Measurements from ENCODE around the gene CACNA2D1. TPM values are rescaled to one million over a fixed set of nuclear protein-coding genes. Genes with fewer than 3 reads are reported as not detected.

The CACNA2D1 gene
- total and polyA plus RNA-seq, 9 of the 15 experiments (the other 6 are each of a cell fraction or from before 2014, with no cell fraction given) = 0.49 TPM; not detected in 8

DNA sequence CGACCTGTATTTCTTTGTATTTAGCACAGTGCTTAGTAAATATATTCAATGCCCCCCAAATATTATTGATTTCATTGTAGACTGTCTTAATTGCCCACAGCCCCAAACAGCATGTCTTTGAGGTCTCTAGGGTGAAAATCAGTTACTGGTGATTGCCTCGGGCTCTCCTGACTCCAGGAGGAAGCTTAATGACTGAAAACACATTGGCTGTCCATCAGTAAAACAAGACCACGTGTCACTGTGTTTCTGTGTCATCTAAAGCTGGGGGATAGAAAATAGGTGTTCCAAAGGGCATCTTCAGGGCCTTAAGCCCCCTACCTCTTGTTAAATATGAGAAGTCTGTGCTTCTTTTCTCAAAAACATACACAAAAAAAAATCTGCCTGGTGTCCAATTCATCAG, 67.9 kb downstream of the CACNA2D1 start:
- H3K9me3 ChIP-seq (replicated peaks; ENCODE audit: control insufficient read depth, insufficient read depth, low read depth, low read length) = no peaks in the 10 kb centered on the region; the same call in 1 of the 2 replicates
- no peak overlapping the region for H2AFZ ChIP-seq (ENCODE audit: low read depth, low read length)
- no peaks in the 10 kb centered on the region for H4K20me1 ChIP-seq (replicated peaks; ENCODE audit: control insufficient read depth, insufficient read depth, low read length)
- intact Hi-C loops (cut with micrococcal nuclease) (no loop called here), in situ Hi-C loops (cut with MboI) (no loop called here)
- H3K9me1 ChIP-seq (ENCODE audit: control insufficient read depth, insufficient read depth, low read length) = no peaks in the 10 kb centered on the region
- ChIA-PET CTCF (ENCODE audit: low intra/inter-chr PET ratio) (no interaction called here), POLR2A (no interaction called here)
- no peak overlapping the region for H3K27ac ChIP-seq (ENCODE audit: extremely low read depth, low read depth, low read length)
- H3K4me3 ChIP-seq = no peak overlapping the region
- no peaks in the 10 kb centered on the region for H3K36me3 ChIP-seq (ENCODE audit: control insufficient read depth, insufficient read depth, low read length)
- no peak overlapping the region for H3K9ac ChIP-seq (ENCODE audit: insufficient read depth in 1 of 2, low read depth in 2 of 2, low read length in 2 of 2)
- 0% methylated on average over 3 of the region's 3 CpGs for WGBS (ENCODE audit: insufficient coverage, low coverage, missing lambda C conversion rate)
- TF ChIP-seq GTF2E2 (tag; IDR thresholded peaks at IDR 0.05) (no peak), CGGBP1 (CRISPR knock-in tag; IDR thresholded peaks at IDR 0.05) (no peak), STAT5A (IDR thresholded peaks at IDR 0.05; ENCODE audit: borderline replicate concordance, low read length) (no peak)
- no peak for ATAC-seq
- DNase-seq (ENCODE audit: extremely low read depth in 1 of 4, low spot score in 3 of 4) = no peak
- FAIRE-seq = no peak
- H3K79me2 ChIP-seq (ENCODE audit: control insufficient read depth, insufficient read depth, low read length) = no peaks in the 10 kb centered on the region
- no peaks in the 10 kb centered on the region for H3K27me3 ChIP-seq (ENCODE audit: control insufficient read depth in 2 of 2, insufficient read depth in 2 of 2, low read length in 2 of 2)
- H3K4me1 ChIP-seq (replicated peaks in 1 of 2; ENCODE audit: control insufficient read depth in 2 of 2, insufficient read depth in 2 of 2, low read length in 2 of 2) = no peaks in the 10 kb centered on the region
- no TSS peak for BruUV-seq (replicated peaks)
- H3K4me2 ChIP-seq (ENCODE audit: insufficient read depth, low read length) = no peak overlapping the region

GRCh38 chr7:82375129-82375528, 68.4 kb downstream of the CACNA2D1 start:
- intact Hi-C loops (cut with micrococcal nuclease) = no loop called here

More at GRCh38 chr7:82375129-82375528, 68.4 kb downstream of the CACNA2D1 start:
- TF ChIP-seq SNRNP70 (optimal IDR thresholded peaks at IDR 0.05; ENCODE audit: low read depth, low read length) (no peak), NEUROD1 (IDR thresholded peaks at IDR 0.05; ENCODE audit: borderline replicate concordance, low read depth, low read length, partially characterized antibody) (no peak), MYC (IDR thresholded peaks at IDR 0.05; ENCODE audit: low read depth, low read length) (no peak), MYC (CRISPR knock-in tag; IDR thresholded peaks at IDR 0.05; ENCODE audit: borderline replicate concordance, low read depth) (no peak), CHD2 (IDR thresholded peaks at IDR 0.05; ENCODE audit: low read depth, low read length) (no peak)
- TF ChIP-seq, protein P1, sequence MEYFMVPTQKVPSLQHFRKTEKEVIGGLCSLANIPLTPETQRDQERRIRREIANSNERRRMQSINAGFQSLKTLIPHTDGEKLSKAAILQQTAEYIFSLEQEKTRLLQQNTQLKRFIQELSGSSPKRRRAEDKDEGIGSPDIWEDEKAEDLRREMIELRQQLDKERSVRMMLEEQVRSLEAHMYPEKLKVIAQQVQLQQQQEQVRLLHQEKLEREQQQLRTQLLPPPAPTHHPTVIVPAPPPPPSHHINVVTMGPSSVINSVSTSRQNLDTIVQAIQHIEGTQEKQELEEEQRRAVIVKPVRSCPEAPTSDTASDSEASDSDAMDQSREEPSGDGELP (CRISPR knock-in tag; IDR thresholded peaks at IDR 0.05; ENCODE audit: borderline replicate concordance) = no peak
- Histone ChIP-seq H3K36me3 (ENCODE audit: control insufficient read depth, insufficient read depth, low read length) (no peaks in the 10 kb centered on the region), H3K27ac (ENCODE audit: extremely low read depth, low read depth, low read length) (no peak overlapping the region), H4K20me1 (replicated peaks; ENCODE audit: control insufficient read depth, insufficient read depth, low read length) (no peaks in the 10 kb centered on the region), H3K4me1 (replicated peaks in 1 of 2; ENCODE audit: control insufficient read depth in 2 of 2, insufficient read depth in 2 of 2, low read length in 2 of 2) (no peaks in the 10 kb centered on the region), H3K27me3 (ENCODE audit: control insufficient read depth in 2 of 2, insufficient read depth in 2 of 2, low read length in 2 of 2) (no peaks in the 10 kb centered on the region), H2AFZ (ENCODE audit: low read depth, low read length) (no peak overlapping the region), H3K79me2 (ENCODE audit: control insufficient read depth, insufficient read depth, low read length) (no peaks in the 10 kb centered on the region), H3K4me2 (ENCODE audit: insufficient read depth, low read length) (no peak overlapping the region), H3K4me3 (no peak overlapping the region), H3K9ac (ENCODE audit: insufficient read depth in 1 of 2, low read depth in 2 of 2, low read length in 2 of 2) (no peak overlapping the region), H3K9me1 (ENCODE audit: control insufficient read depth, insufficient read depth, low read length) (no peaks in the 10 kb centered on the region), H3K9me3 (replicated peaks; ENCODE audit: control insufficient read depth, insufficient read depth, low read depth, low read length) (no peaks in the 10 kb centered on the region; the same call in 1 of the 2 replicates)
- WGBS (ENCODE audit: insufficient coverage, low coverage, missing lambda C conversion rate) = 0% methylated on average over 1 of the region's 1 CpG
- CTCF ChIA-PET (ENCODE audit: low intra/inter-chr PET ratio) = no interaction called here
- ATAC-seq = no peak
- no peak for DNase-seq (ENCODE audit: extremely low read depth in 1 of 4, low spot score in 3 of 4)
- BruUV-seq (replicated peaks) = no TSS peak
- in situ Hi-C loops (cut with MboI) = no loop called here
- POLR2A ChIA-PET = no interaction called here
- no peak for FAIRE-seq

All from K562 (cell line).